ENCODE measurements around the gene SLC25A1. TPM values are rescaled to one million over a fixed set of nuclear protein-coding genes. Genes with fewer than 3 reads are reported as not detected.

The SLC25A1 gene
- total RNA-seq, 1 donor from 2014 or later, result 130 TPM

Other genes with a start within 250 kb of the SLC25A1 start
- 5.8 TPM for gene PRODH, start 242.4 kb downstream of the SLC25A1 start, total RNA-seq
- 104 TPM for gene DGCR2, start 56.3 kb downstream of the SLC25A1 start, total RNA-seq
- gene TSSK2, start 47.4 kb downstream of the SLC25A1 start, total RNA-seq, result not detected
- gene ESS2, start 34.1 kb downstream of the SLC25A1 start, total RNA-seq, result 17.3 TPM
- gene GSC2, start 28.4 kb downstream of the SLC25A1 start, total RNA-seq, result not detected
- 3.4 TPM for gene CLTCL1, start 113.0 kb upstream of the SLC25A1 start, total RNA-seq

All from mucosa of gallbladder (tissue), 1 donor.